GM12891 (cell line): ENCODE results near the gene CENPU.
"Not testable (repeated sequence)": the region's sequence is repeated elsewhere in the genome, so short reads cannot be mapped to it uniquely, and the experiment has no call there.

ENCODE experiments used
- DNase-seq: peaks from one replicate; pipeline ENCODE4 v3.0.0; 2011; ENCODE audit warnings: low spot score; ENCODE audit not compliant: insufficient read length
- FAIRE-seq: peaks from 2 replicates; lab custom pipeline; 2011; peaks lifted over from hg19 to GRCh38; lab: Jason Lieb, UNC
- PAX5 ChIP-seq: IDR thresholded peaks from 2 replicates; pipeline ENCODE4 v1.6.1; 2011; ENCODE audit warnings: low read length, moderate library complexity, mild to moderate bottlenecking; ENCODE audit not compliant: insufficient read depth, severe bottlenecking
- POLR2A ChIP-seq: IDR thresholded peaks from 2 replicates; pipeline ENCODE4 v1.6.1; 2011; ENCODE audit warnings: low read depth, low read length, control low read depth
- POLR2AphosphoS5 ChIP-seq: IDR thresholded peaks from 2 replicates; pipeline ENCODE4 v1.6.1; 2011; ENCODE audit warnings: low read depth, low read length, control low read depth
- POU2F2 ChIP-seq: IDR thresholded peaks from 2 replicates; pipeline ENCODE4 v1.6.1; 2011; ENCODE audit warnings: low read depth, mild to moderate bottlenecking, control low read depth, low read length, moderate library complexity
- SPI1 ChIP-seq: IDR thresholded peaks from 2 replicates; pipeline ENCODE4 v1.6.1; 2011; ENCODE audit warnings: low read depth, low read length, control low read depth
- TAF1 ChIP-seq: IDR thresholded peaks from 2 replicates; pipeline ENCODE4 v1.6.1; 2011; ENCODE audit warnings: low read depth, low read length, control low read depth

The CENPU gene

GRCh38 chr4:184740980-184741391 lies 7.1 kb upstream of the CENPU start:
- no peak for FAIRE-seq

GRCh38 chr4:184739575-184739974 lies 5.7 kb upstream of the CENPU start:
- not testable (repeated sequence) for DNase-seq
- FAIRE-seq = peak; percentile 5

More at GRCh38 chr4:184740980-184741391, 7.1 kb upstream of the CENPU start:
- DNase-seq = no peak
- TF ChIP-seq POU2F2 (no peak), PAX5 (no peak), SPI1 (no peak), TAF1 (no peak), POLR2AphosphoS5 (no peak), POLR2A (no peak)

- TF ChIP-seq SPI1 (no peak), PAX5 (no peak), POLR2A (no peak), POU2F2 (no peak), POLR2AphosphoS5 (no peak), TAF1 (no peak)
- FAIRE-seq = no peak
Observed at GRCh38 chr4:184734758-184735157, 862 bp upstream of the CENPU start.

GRCh38 chr4:184732126-184732525 lies 1.8 kb downstream of the CENPU start:
- FAIRE-seq (no peak), DNase-seq (no peak)
- TF ChIP-seq POLR2AphosphoS5 (no peak), PAX5 (no peak), TAF1 (no peak), POLR2A (no peak), POU2F2 (no peak), SPI1 (no peak)

More at GRCh38 chr4:184734758-184735157, 862 bp upstream of the CENPU start:
- no peak for DNase-seq

- no peak for TF ChIP-seq POLR2AphosphoS5
- TF ChIP-seq POU2F2 = no peak
- no peak for TF ChIP-seq POLR2A
- no peak for TF ChIP-seq SPI1
- DNase-seq = no peak
- no peak for FAIRE-seq
Observed at GRCh38 chr4:184731056-184731455, 2.8 kb downstream of the CENPU start.

- FAIRE-seq (no peak), DNase-seq (no peak)
- TF ChIP-seq POLR2A (no peak), PAX5 (no peak), SPI1 (no peak), POLR2AphosphoS5 (no peak), POU2F2 (no peak), TAF1 (no peak)
Observed at GRCh38 chr4:184729946-184730345, 4.0 kb downstream of the CENPU start.

- DNase-seq = no peak
- TF ChIP-seq TAF1 = no peak
- TF ChIP-seq POLR2A = no peak
- no peak for TF ChIP-seq POU2F2
- no peak for TF ChIP-seq SPI1
- FAIRE-seq = peak; percentile 20
Observed at GRCh38 chr4:184728858-184729257, 5.0 kb downstream of the CENPU start.

GRCh38 chr4:184727430-184727829 lies 6.5 kb downstream of the CENPU start:
- DNase-seq (no peak), FAIRE-seq (no peak)
- TF ChIP-seq POLR2A (no peak), PAX5 (no peak), TAF1 (no peak)

GRCh38 chr4:184722798-184723197 lies 11.1 kb downstream of the CENPU start:
- TF ChIP-seq POLR2A (no peak), TAF1 (no peak), PAX5 (no peak), POLR2AphosphoS5 (no peak), POU2F2 (no peak), SPI1 (no peak)
- FAIRE-seq (no peak), DNase-seq (no peak)

- DNase-seq (no peak), FAIRE-seq (peak; percentile 5)
- TF ChIP-seq TAF1 = no peak
- no peak for TF ChIP-seq PAX5
- no peak for TF ChIP-seq SPI1
Observed at GRCh38 chr4:184721254-184721653, 12.6 kb downstream of the CENPU start.

GRCh38 chr4:184719407-184719806 lies 14.5 kb downstream of the CENPU start:
- FAIRE-seq (no peak), DNase-seq (no peak)
- no peak for TF ChIP-seq SPI1
- TF ChIP-seq TAF1 = no peak
- no peak for TF ChIP-seq POLR2A
- no peak for TF ChIP-seq POU2F2
- TF ChIP-seq POLR2AphosphoS5 = no peak
- TF ChIP-seq PAX5 = no peak

- TF ChIP-seq PAX5 = no peak
- TF ChIP-seq POLR2AphosphoS5 = no peak
- no peak for TF ChIP-seq POLR2A
- no peak for TF ChIP-seq SPI1
- no peak for TF ChIP-seq TAF1
- no peak for TF ChIP-seq POU2F2
- DNase-seq (no peak), FAIRE-seq (no peak)
Observed at GRCh38 chr4:184715526-184715925, 18.4 kb downstream of the CENPU start.
